Measurements from ENCODE around the gene LRRN2.
A peak's percentile ranks its signal among the peaks of the same experiment; 100 is the strongest.
"Not testable (repeated sequence)": the region's sequence is repeated elsewhere in the genome, so short reads cannot be mapped to it uniquely, and the experiment has no call there.

Gene LRRN2

DNA sequence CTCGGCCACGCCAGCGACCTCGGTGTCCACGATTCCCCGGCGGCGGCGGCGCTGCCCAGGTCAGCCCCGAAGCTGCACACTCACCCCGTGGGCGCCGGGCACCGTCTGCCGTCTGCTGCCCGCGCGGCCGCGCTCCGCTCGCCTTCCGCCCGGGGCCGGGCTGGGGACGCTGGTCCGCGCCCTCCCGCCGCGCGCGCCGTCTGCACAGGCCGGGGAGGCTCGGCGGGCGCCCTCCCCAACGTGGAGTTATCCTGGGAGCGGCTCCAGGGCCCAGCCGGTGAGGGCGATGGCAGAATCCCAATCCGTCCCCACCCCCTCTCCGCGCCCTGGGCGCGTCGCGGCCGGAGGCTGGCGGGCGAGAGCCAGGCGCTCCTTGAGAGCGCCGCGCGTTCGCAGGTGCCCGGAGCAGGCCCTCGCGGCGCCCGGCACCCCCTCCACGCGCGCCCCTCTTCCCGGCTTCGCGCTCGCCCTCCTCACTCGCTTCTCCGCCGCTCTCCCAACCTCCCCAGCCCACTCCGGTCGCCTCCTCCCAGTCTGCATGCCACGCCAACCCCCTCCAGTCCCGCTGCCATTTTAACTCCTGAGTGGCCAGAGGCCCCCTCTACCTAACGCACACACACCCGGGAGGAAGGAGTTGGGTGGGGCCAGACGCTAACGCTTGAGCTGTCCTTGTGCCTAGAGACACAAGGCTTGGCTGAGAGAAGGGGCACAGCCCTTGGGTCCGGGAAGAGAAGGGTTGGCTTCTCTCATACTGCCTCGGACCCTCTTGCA lies at the start of gene LRRN2:
TSS of gene LRRN2 (minus strand) at position 503 of the 771 bp plus-strand sequence. CDS start 65,746 bp downstream, outside the sequence.
- no peak for DNase-seq

DNA sequence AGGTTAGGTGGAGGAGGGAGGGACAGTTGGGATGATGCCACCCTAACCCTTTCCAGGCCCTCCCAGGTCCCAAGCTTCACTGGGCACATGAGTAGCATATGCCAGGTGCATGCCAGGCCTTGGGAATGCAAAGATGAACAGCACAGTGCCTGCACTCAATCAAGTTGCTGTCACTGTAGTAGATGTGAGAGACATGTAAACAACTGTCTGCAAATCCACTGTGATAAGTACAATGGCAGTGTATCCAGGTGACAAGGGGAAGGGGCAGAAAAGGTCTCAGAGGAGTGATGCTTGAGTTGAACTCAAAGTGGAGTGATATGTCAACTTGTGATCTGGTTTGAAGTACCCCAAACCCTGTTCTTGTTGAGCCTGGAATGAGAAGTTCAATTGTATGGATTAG lies 49.5 kb upstream of the LRRN2 start:
- DNase-seq, result no peak

DNA sequence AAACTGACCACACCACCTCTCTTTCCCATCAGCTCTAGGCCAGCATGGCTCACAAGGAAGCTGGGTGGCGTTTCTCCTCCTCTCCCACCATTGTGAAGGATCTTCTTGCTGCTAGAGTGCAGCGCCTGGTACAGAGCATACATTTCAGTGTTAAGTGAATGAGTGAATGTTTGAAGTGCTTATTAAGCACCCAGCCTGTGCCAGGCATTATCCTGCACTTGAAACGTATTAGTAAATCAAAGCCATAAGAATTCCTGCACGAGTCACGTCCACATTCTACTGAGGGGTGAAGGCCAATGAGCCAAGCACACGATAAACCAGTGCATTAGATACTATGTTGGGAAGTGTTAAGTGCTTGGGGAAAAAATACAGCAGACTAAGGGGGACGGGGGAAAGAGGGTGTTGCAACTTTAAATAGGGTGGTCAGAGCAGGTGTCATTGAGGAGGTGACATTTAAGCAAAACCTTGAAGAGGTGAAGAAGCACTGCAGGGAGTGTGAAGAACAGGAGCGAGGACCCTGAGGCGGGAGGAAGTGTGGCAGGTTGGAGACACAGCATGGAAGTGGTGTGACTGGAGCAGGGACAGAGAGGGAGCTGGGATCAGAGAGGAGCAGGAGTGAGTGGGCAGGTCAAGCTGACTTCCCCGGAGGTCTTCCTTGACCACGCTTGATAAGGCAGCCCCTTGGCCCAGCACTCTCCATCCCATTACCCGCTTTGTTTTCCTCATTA lies 48.5 kb upstream of the LRRN2 start:
- no peak for DNase-seq

DNA sequence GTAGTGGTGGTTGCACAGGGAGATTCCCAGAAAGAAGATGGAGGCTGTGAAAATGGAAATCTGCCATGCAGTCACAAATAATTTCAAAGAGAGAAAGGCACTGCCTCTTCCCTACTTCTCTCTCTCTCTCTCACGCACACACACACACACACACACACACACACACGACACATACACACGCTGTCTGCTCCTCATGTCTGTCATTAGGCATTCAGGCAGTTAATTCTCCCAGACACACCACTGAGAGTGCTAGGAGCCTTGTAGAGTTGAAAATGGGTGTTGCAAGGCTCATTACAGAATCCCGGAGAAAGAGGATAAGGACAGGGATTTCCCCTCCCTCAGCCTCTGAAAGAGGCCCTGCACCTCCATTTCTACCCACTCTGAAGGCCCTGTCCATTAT lies 47.8 kb upstream of the LRRN2 start:
- no peak for DNase-seq

DNA sequence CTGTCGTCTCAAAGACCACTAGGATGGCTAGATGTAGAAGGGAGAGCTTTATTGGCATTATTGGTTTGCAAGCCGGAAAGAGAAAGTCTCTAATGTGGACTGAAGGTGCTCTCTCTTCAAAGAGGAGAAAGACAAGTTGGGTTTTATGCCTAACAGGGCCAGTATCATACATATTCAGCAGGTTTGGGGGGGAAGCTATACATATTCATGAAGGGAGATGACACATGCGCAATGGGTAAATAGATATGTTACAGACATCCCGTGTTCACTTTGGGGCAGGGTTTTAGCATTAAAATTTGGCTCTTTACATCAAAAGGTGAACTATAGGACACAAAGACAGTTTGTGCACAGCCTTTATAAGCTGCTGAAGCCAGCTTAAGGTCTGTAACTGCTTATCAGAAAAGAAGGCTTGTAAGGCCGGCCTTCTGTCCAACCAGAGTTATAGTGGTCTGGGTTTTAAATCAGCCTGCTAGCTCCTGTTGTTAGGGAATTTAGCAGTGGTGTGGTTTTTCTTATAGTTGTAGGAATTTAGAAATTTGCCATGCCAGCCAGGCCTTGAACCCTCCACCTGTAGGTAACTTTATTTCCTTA lies 46.5 kb upstream of the LRRN2 start:
- DNase-seq, result no peak

DNA sequence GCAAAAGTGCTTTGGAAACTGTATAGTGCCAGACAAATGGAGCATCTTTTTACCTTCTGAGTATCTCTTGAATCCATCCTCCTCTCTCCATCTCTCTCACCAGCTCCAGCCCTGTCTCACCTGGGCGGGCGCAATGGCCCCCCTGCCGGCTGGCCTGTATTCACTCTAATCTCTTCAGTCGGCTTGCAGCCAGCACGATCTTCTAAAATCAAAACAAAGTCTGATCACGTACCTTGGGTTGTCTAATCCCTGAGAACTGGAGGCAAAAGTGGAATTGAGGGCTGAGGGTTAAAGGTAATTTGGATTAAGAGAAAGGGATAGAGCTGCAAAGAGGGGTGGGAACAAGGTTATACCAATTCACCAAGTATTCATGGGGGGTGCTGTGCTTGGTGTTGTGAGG lies 46.0 kb upstream of the LRRN2 start:
- DNase-seq, result no peak

DNA sequence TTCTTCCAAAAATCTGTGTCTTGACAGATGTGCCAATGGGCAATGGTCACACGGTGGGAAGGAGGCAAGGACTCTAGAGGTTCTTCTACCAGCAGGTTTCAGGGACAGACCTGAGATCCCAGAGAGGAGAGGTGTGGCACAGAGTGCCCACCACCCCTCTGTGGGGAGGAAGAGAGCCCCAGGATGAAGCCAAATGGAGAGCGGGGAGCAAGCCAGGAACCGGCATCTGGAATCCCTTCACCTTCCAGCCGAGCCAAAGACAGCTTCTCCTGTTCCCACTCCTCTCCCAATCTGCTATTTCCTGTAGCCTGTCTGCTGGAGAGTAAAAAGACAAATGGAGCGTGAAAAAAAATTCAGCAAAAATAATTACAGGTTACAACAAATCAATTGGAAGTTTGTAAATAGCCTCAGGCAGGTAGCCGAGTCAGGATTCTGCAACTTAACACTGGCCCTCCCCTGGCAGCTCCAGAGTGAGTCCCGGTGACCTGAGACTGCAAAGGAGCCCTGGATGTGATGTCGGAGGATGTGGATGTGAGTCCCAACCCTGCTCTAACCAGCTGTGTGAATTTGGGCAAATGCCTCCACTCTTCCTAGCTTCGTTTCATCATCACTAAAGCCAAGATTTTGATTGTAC lies 45.4 kb upstream of the LRRN2 start:
- no peak for DNase-seq

DNA sequence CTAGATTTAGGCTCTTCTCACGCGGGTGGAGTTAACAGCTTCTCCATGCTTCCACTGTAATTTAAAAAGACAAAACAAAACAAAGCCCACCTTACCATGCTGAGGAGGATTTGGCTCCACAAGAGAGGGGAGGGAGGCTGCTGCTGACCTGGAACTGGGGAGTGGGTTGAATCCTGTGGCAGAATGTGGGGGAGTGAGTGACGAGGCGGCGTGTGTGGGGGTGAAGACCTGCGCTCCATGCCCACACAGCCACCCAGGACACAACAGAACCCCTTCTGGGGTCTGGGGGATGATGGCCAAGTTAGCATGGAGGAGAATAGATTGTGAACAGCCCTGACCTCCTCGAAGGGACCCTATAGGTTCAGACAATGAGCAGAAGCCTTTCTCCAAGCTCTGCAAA lies 44.0 kb upstream of the LRRN2 start:
- DNase-seq, result no peak

DNA sequence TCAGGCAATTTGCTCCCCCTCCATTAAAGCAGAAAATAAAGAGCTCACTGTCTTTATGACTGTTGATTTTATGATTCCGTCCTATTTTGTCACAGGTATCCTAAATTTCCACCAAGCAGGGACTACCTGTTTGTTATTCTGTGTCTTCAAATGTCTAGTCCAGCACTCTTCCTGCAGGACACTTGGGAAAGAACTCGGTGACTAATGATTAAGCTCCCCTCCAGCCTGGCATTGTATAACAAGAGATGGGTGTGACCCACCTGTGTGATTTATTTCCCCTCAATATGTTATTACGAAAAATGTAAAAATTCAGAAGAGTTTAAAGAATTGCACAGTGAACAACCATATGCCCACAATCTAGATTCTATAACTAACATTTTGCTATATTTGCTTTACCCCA lies 42.9 kb upstream of the LRRN2 start:
- DNase-seq, result no peak

DNA sequence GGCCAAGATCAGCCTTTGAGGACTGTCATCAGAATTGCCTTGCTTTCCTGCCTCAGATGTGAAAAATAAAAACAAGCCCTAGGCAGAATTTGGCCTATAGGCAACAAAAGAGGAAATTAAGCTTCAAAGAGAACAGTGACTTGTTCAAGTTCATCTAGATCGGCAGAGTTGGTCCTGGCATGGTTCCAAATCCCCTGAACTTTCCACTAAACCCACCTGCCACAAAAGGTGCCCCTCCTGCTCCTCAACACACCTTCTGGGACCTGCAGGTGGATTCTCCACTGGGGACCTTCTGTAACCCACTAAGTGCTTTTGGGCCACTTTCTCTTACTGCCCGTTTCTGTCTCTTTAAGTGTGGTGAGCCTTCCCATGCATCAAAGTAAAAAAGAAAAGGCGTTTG lies 42.5 kb upstream of the LRRN2 start:
- no peak for DNase-seq

DNA sequence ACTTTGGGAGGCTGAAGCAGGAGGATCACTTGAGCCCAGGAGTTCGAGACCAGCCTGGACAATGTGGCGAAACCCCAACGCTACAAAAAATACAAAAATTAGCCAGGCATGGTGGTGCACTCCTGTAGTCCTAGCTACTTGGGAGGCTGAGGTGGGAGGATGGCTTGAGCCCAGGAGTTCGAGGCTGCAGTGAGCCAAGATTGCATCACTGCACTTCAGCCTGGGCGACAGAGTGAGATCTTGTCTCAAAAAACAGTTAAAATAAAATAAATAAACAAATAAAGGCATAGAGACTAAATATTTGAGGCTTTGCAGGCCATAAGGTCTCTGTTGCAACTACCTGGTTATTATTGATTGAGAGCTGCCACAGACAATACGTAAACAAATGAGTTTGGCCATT lies 41.9 kb upstream of the LRRN2 start:
- not testable (repeated sequence) for DNase-seq

DNA sequence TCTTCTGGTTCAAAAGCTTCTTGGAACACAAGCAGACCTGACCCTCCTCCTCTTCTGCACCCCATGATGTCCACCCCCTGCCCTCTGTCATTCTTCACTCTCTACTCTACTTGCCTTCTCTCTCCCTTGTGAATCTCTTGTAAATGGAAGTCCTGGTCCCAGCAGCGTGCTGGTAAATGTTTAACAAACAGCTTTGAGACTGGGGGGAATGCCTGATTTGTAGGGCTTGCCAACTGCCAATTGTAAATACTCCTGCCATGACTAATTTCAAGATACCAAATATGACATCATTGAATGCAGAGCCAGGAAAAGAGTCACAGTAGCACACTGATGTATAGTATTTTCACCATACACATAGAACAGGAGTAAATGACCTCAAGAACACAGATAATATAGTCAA lies 40.9 kb upstream of the LRRN2 start:
- peak; percentile 40 for DNase-seq

DNA sequence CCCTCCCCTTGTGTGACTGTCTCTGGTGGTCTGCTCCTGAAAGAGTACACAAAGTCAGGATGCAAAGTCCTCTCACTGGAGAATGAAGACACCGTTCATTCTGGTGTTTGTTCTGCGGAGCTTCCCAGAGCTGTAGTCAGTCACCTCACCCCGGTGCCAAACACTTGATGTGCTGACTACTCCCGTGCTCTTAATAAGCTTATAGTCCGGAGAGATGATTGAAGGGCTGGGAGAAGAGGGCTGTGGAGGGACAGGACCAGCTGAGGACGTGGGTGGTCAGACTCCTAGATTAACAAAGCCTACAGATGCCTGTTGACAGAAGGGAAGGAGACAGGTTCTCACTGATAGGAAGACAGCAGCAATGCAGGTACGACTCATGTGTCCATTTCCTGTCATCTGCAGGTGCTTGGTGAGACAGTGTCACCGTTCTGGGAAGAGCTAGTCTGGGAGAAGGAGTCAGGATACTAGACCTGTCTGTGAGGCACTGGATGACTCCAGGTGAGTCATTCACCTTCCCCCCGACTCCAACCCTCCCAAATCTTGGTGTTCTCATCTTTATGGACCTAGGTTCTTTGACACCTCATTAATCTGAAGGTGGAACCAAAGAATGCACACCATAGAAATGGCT lies 40.4 kb upstream of the LRRN2 start:
- no peak for DNase-seq

DNA sequence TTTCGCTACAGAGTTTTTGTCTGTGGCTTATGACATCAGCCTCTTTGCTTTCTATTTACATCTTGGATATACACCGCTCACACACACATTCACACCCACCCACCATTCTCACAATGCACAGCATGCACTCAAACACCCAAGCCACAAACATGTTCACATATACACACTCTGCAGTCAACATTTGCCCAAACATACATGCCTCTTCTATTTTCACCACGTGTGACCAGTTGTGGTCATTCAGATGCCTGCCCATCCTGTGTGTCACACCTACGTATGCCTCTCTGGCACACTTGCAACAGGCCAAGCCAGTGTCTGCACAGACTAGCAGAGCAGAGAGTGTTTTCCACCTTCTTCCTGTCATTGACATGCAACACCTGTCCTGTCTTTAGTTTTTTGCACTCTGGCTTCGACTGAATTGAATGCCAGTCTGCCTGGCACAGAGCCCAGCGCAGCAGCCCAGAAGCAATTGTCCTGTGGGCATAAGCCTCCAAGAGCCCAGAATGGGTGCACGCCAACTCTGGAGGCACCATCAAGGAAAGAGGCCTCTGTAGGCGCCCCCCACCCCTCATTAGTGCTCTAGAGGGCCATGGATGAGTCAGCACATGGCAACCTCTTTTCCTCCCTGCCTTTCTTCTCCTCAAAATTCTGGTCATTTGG lies 37.7 kb upstream of the LRRN2 start:
- DNase-seq, result no peak

DNA sequence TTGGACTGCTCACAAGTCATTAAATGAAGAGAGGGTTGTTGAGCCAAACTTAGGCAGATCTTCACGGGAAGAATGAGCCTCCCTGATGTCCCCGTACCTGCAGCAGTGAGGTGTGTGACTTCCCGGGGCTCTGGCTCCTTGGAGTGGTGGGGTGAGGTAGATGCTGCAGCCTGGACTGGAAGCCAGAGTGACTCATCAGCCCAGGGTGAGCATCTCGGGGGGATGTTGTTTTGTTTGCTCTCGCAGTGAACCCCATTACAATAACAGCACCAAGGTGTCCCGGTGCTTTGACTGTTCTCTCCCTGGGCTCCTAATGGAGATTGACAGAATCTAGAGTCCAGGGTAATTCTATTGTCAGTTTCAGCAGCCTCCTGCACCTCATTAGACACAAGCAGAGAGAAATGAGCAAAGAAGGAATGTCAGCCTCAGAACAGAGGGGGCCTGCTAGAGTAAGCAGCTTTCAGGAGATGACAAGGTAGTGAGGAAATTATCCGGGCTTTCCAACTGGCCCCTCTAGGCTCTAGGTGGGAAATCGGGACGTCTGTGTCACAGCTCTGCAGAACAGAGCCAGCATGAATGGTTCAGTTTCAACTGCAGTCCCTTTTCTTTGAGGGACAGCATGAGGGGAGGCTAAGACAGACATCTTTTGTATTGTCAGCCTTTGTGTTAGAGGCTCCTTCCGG lies 36.0 kb upstream of the LRRN2 start:
- DNase-seq, result no peak

DNA sequence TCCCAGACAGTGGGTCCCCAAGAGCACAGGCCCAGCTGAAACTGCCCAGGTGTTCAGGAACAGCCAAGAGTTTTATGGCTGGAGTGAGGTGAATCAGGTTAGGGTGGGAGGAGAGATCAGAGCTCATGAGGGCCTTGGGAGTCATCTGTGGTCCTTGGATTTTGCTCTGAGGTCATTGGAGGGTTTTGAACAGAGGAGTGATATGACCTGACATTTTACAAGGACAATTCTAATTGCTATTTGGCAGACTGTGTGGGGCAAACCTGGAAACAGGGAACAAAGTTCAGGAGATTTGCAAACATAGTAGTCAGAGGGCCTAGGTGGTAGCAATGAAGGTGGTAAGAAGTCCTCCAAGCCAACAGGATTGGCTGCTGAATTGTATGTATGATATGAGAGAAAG lies 31.1 kb upstream of the LRRN2 start:
- no peak for DNase-seq

DNA sequence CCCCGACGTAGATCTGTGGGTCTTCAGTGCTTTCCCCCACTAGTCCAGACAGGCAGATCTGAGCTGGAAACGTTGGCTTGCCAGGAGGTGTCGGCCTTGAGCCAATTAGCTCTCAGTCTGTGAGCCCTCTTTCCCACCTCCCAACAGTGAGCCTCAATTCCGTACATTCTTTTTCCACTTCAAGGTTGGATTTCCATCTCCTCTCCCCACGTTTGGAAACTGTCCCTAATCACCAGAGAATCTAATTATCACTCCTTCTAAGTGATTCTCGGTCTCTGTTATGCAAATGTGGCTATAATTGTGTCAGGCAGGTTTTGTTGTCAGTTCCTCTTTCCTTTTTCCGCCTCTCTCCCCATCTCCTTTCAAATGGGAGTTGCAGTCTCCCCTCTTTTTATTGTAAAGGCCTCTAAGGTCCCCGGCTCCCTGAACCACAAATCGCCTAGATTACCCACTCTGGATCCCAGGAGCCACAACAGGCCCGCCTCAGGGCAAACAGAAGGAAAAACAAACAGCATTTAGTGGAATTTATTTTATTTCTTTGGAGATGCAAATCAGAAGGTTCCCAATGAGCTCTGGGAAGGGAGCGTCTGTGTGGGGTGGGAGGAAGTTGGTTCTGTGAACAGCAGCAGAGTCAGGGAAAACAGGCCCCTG lies 29.4 kb upstream of the LRRN2 start:
- DNase-seq, result no peak

DNA sequence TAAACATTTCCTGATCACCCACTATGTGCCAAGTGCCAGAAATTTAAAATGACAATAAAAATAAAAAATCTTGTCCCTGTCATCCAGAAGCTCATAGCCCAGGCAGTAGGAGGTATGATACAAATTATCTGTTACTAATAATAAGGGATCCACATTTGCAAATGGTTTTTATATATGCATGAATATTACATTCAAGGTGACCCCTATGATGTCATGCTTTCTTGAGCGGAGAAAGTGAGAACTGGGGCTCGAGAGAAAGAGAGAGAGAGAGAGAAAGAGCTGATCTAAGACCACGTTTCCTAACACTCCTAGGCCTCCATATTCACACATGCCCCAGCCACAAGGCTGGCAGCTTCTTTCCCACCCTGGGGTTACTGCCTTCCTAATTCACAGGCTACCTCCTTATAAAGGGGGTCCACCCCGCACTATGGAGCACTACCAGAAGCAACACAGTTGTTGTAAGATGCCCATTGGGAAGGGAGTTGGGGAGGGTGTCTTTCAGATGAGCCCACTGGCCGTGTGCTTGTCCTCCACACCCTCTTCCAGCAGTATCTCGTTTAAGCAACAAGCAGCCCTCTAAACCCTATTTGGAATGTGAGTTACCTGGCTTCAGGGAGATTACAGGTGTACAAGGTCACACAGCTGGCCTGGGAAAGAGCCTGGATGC lies 28.8 kb upstream of the LRRN2 start:
- no peak for DNase-seq

DNA sequence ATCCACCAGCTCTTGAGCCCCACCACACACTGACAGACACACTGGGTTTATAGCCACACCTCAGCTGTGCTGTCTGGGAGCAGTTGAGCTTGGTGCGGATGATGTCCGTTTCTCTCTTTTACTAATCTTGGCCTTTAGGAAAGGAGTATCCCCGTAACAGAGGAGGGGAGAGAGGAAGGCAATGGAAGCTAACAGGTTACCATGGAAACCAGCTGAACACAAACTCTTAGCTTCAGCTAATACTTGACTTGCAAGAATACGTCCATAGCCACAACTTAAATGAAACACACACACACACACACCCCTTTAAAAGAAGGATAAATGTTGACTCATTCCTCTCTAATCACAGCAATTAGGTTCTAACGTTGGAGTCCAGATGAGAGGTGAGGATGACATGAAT lies 28.0 kb upstream of the LRRN2 start:
- no peak for DNase-seq

DNA sequence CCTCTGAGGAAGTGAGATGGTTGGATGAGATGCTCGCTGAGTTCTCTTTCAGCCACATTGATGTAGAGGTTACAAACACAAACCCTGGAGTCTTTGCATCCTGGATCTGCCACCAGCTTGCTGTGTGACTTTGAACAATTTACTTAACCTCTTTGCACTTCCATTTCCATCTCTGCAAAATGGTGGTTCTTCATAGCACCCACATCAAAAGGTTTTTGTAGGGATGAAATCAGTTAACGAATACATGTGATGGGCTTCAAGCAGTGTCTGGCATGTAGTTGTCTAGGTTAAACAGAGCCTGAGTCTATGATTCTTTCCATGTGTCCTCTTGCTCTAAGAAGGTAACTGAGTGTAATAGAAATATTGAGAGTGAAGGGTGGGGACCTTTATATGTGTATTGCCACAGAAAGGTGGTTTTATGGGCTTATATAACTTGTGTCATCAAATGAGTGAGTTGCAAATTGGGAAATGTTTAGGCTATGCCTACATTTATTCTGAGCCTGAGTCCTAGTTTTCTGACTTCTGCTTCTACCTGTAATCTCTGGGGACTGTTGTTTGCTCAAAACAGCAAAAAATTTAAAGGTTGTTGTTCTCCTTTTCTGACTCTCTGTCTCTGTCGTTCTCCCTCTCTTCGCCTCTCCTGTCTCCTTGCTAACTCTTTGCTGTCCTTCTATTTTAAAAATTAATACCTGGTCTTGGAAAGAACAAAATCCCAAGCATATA lies 27.3 kb upstream of the LRRN2 start:
- DNase-seq, result no peak
